A549 (cell line): Measurements from ENCODE around the gene TP73.

Source experiments
- CHD4 ChIP-seq: fragments of 200-600 bp; sonication (generic); IDR thresholded peaks from 2 replicates; pipeline ENCODE4 v1.6.1; 2016; ENCODE audit warnings: antibody characterized with exemption, mild to moderate bottlenecking, borderline replicate concordance
- TF ChIP-seq, protein P1 (sequence below): fragments of >200 bp; sonication (Bioruptor Twin); formaldehyde crosslinking; IDR thresholded peaks from 3 replicates; pipeline ENCODE4 v1.5.1; 2016
- TF ChIP-seq, protein P2 (sequence below): fragments of 450-650 bp; IDR thresholded peaks from 2 replicates; pipeline ENCODE4 v1.6.1; 2014; ENCODE audit warnings: antibody characterized with exemption

DNA sequence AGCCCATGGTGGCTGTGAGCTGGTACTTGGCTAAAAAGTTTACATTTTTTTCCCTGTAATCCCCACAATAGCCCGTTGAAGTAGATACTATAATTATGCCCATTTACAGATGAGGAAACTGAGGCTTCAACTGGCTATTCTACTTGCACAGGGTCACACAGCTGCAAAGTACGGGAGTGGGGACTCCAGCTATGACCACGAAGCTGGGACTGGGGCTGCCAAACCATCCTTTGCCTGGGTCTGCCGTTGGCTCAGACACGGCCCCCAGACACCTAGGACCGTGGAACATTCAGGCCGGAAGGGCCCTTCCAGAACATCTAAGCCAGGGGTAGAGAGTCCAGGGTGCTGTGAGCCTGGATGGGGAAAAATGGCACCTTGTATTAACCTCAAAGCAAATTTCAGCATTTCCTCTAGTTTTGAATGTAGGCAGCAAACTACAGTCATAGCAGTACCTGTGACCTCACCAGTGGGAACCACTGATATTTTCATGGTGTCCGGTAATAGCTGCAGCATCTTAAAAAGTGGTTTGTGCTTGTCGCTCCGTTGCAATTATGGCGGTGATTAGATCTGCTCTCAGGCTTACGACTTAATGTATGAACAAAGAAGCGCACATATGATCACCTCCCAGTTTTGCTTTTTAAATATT lies 4.3 kb downstream of the TP73 start:
- TF ChIP-seq, protein P1, sequence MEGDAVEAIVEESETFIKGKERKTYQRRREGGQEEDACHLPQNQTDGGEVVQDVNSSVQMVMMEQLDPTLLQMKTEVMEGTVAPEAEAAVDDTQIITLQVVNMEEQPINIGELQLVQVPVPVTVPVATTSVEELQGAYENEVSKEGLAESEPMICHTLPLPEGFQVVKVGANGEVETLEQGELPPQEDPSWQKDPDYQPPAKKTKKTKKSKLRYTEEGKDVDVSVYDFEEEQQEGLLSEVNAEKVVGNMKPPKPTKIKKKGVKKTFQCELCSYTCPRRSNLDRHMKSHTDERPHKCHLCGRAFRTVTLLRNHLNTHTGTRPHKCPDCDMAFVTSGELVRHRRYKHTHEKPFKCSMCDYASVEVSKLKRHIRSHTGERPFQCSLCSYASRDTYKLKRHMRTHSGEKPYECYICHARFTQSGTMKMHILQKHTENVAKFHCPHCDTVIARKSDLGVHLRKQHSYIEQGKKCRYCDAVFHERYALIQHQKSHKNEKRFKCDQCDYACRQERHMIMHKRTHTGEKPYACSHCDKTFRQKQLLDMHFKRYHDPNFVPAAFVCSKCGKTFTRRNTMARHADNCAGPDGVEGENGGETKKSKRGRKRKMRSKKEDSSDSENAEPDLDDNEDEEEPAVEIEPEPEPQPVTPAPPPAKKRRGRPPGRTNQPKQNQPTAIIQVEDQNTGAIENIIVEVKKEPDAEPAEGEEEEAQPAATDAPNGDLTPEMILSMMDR, result no peak
- TF ChIP-seq, protein P2, sequence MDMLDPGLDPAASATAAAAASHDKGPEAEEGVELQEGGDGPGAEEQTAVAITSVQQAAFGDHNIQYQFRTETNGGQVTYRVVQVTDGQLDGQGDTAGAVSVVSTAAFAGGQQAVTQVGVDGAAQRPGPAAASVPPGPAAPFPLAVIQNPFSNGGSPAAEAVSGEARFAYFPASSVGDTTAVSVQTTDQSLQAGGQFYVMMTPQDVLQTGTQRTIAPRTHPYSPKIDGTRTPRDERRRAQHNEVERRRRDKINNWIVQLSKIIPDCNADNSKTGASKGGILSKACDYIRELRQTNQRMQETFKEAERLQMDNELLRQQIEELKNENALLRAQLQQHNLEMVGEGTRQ, result no peak
- TF ChIP-seq CHD4, result no peak
